Activated T-cell treated with anti-CD3 and anti-CD28 coated beads for 1 hour (primary cell): ENCODE data around the gene FDX1.

Source experiments
- DNase-seq: peaks from one replicate; pipeline ENCODE4 v3.0.0-alpha.2; 2020; ENCODE audit warnings: low read depth

Gene FDX1

DNA sequence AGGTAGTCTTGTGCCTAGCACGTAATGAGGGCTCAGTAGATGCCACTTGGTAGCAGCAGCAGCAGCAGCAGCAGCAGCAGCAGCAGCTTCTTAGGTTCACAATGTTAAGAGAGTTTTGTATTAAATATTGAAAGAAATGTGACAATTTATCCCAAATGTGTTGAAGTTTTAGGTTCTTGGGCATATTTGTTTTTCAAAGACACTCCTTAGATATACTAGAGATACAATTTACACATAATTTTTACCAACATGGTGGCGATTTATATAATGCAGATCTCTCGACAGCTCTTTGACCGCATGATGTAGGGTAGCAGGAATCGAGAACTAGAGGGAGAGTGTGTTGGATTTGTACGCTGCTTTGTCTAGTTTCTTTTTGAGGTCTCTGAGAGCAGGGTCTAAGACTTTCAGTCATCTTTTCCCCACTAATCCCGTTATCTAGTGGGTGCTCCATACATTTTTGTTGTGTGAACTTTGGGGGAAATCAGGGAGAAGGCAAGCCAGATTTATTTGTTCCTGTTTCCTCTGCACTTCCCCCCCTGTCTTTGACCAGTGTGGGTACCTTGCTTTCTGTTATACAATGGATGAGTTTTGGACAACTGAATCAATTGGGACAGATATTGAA is 1.4 kb downstream of the FDX1 start:
- no peak for DNase-seq

GRCh38 chr11:110431674-110432073 is 1.9 kb downstream of the FDX1 start:
- no peak for DNase-seq

- DNase-seq, result no peak
Measured at GRCh38 chr11:110432713-110433392, 3.1 kb downstream of the FDX1 start.

DNA sequence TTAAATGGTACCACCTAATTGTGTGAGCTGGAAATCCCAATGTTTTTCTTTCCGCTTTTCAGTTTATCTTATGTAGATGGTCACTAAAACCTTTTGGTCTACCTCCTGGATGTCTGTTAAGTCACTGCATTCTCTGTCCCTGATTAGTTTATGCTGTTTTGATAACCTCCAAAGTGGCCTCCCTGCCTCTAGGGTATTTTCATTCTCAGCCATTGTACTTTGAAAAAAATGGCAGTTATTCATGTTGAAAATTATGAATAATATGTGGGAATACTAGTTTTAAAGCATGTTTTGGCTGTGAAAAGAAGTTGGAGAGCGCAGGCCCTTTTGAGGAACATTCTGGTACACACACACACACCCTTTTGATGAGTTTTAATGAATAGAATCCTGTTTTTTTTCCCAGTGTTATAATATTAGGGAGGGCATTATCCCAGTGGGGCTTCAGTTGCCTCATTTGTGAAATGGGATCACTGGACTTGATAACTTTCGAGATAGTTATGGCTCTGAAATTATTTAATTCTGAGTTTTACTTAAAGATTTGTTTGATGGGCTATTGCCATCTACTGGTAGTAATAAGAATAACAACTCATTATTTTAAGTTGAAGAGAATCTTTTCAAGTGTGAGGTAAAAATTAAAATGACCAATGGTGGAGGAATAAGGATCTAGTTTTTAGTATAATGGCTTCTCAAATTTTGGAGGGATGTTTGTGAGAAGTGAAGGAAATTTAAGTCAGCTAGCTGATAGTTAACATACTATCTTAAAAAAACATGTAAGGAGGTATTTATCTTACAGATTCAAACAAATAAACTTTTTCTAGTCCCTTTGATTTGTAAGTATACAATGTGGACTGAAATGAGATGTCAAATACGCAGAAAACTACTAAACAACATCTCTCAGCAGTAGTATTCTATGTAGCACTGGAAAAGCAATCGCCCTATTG is 3.9 kb downstream of the FDX1 start:
- no peak for DNase-seq

DNA sequence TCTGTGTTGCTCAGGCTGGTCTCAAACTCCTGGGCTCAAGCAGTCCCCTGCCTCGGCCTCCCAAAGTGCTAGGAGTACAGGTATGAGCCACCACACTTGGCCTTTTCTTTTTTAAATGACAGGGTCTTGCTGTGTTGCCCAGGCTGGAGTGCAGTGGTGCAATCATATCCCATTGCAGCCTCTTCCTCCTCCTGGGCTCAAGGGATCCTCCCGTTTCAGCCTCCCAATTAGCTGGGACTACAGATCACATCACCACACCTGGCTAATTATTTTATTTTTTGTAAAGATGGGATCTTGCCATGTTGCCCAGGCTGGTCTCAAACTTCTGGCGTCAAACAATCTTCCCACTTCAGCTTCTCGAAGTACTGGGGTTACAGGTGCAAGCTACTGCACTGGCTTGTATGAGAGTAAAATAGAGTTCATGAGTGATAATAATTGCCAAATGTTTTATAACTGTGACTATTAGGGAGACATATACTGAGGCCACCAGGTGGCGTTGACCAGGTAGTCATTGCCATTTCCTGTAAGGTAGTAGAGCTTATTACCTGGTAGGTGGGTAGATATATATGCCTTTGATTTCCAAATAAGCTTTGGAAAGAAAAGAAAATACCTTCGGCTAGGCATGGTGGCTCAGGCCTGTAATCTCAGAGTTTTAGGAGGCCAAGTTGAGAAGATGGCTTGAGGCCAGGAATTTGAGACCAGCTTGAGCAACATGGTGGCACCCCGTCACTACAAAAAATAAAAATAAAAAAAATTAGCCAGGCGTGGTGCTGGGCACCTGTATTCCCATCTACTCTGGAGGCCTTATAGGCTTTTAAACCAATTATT is 5.4 kb downstream of the FDX1 start:
- peak; percentile 16 for DNase-seq

DNA sequence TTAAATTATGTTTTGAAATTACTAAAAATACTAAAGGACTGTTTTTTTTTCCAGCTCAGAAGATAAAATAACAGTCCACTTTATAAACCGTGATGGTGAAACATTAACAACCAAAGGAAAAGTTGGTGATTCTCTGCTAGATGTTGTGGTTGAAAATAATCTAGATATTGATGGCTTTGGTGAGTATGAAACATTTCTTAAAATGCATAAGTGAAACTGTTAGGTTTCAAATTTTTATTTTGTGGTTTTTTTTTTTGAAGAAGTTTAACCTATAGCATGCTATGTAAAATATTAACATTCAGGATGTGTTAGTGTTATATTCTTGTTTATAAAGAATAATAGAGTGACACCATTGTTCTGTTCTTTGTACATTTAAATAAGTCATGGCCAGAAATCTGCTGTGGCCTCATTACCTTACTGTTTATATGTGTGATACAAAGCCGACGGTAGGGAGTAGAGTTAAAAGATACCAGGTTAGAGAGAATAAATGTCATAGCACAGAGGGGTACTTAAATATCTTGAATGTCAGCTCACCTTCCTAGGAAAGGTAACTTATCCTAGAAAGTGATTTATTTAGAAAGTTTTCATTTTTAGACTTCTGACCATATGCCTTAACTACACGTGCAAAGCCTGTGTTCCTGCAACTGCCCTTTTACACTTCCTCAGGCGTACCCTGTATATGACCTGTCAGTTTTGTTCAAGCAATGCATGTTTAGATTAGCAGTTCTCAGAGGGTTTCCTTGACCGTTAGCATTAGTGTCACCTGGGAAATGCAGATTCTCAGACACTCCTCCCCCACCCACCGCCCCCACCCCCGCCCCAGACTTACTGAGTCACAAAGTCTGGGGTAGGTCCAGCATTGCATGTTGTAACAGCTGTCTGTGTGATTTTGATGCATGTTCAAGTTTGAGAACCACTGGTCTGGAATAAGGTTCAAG is 6.3 kb downstream of the FDX1 start:
- no peak for DNase-seq

DNA sequence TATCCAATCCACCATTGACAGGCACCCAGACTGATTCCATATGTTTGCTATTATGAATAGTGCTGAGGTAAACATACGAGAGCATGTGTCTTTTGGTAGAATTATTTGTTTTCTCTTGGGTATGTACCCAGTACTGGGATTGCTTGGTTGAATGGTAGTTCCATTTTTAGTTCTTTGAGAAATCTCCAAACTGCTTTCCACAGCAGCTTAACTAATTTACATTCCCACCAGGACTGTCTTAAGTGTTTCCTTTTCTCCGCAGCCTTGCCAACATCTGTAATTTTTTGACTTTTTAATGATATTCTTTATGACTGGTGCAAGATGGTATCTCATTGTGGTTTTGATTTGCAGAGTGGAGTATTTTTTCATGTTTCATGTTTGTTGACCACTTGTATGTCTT is 8.3 kb downstream of the FDX1 start:
- no peak for DNase-seq

- DNase-seq, result no peak
Measured at GRCh38 chr11:110445437-110445836, 15.7 kb downstream of the FDX1 start.

- no peak for DNase-seq
Measured at GRCh38 chr11:110446061-110446460, 16.3 kb downstream of the FDX1 start.

- no peak for DNase-seq
Measured at GRCh38 chr11:110446594-110446993, 16.8 kb downstream of the FDX1 start.

DNA sequence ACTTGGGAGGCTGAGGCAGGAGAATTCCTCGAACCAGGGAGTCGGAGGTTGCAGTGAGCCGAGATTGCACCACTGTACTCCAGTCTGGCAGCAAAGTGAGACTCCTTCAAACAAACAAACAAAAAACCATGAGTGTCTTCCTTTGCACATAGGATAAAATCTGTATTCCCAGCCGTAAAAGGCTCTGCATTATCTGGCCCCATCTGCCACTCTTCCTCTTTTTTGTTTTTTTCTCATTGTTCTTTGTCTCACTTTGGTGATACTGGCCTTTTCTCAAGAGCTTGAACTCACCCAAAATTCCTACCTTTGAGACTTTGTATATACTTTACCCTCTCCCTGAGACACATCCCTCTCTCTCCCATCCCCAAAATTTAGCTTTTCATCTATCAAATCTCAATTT is 17.6 kb downstream of the FDX1 start:
- DNase-seq, result no peak

DNA sequence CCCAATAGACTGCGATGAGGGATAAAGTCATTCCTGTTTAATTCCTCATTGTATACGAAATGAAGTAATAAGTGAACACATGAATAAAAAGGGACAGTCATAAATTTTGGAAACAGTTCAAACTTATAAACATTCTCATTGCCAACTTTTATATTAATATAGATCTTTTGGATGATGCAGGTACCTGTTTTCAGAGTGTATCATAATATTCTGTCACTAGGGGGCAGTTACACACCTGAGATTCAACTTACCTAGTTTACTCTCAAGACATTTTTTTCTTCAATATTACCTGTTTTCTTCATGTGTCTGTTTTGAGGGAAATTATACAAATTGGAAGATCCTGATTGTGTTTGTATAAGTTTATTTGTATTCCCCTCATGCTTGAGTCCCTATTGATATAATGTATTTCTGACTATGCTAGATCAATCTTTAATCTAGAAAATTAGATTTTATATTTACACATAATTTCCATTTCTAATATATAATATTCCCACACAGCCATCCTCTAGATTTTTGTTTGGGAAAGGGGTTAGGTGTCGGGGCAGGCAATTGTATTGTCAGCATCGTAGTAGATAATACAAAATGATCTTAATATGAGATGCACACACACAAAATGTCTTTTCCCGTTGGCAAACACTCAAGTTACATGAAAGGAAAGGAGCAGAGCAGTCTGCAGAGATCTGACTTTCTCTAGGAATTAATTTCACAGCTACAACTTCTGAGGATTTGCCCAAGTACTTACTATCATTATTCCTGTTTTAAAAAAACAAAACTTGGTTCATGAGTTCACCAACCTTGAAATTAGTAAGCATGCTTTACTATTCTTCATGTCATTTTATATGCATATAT is 18.4 kb downstream of the FDX1 start:
- DNase-seq, result no peak

DNA sequence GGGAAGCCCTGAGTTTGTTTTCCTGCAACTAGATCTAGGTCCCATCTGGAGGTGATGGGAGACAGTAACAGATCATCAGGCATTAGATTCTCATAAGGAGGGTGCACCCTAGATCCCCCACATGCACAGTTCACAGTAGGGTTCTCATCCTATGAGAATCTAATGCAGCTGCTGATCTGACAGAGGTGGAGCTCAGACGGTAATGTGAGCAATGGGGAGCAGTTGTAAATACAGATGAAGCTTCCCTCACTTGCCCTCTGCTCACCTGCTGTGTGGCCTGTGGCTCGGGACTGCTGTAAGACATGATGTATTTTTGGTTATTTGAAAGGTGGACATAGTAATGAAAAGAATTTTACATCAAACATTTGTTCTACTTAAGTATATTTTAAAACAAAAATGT is 20.5 kb downstream of the FDX1 start:
- no peak for DNase-seq

GRCh38 chr11:110452720-110453119 is 23.0 kb downstream of the FDX1 start:
- no peak for DNase-seq

- DNase-seq, result no peak
Measured at GRCh38 chr11:110453684-110454354, 24.1 kb downstream of the FDX1 start.

DNA sequence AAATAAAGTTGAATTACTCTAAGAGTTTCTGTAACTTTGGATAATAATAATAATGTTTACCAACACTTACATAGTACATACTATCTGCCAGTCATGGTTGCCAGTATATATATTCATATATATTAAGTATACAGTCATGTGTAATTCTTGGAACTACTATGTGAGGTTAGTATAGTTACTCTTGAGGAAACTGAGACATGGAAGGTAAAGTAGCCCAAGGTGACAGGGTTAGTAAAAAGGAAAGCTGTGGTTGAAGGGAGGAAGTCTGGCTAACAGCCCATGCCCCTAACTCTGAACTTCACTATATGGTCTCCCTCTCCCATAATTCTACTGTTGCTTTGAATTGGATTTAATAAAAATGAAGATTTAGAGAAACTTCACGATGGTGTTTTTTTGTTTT is 24.9 kb downstream of the FDX1 start:
- DNase-seq, result no peak

DNA sequence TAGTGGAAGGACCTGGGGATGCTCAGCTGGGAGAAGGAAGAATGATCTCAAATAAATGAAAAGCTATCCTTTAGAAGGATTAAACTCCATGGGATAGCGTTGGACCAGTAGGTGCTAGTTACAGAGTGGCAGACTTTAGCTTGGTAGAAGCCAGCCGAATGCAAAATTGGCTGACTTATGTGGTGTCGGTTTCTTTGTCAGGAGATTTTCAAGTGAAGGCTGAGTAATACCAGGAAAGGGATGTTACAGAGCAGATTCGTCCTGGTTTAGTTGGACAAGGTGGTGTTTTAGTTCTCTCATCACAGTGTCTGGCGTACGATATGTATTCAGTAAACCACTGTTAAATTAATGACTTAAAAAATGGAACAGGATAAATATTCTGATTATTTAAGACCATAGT is 26.0 kb downstream of the FDX1 start:
- no peak for DNase-seq

DNA sequence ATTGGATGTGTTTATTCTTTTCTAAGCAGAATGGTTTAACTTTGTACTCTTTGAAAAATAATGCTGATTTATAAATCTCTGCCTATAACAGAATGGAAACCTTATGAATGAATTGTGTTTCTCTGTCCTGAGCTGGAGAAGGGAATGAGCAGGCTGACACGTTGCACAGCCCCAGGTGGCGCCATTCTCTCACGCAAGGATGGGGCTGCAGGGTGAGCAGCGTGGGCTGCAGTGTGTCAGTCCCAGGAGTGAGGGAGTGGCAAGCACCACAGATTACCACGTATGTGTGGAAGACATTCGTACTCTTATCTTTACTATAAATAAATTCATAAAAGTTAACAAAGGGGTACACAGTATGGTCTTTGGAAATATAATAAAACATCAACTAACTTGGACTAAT is 33.4 kb downstream of the FDX1 start:
- DNase-seq, result no peak

GRCh38 chr11:110465231-110465630 is 35.5 kb downstream of the FDX1 start:
- DNase-seq, result no peak
